Measurements from ENCODE around the gene ZNF32. TPM values are rescaled to one million over a fixed set of nuclear protein-coding genes. Genes with fewer than 3 reads are reported as not detected.

ZNF32 gene
- total and polyA plus RNA-seq, 4 donors, result 22.0 to 68.6 (median 47.5) TPM

- no peaks in the 10 kb centered on the region for H3K27me3 ChIP-seq (ENCODE audit: control insufficient read depth in 1 of 2, insufficient read depth in 2 of 2, low read length in 1 of 2)
- no peaks in the 10 kb centered on the region for H3K9me3 ChIP-seq (ENCODE audit: control insufficient read depth, low read length)
- DNase-seq, result no peak
- no peaks in the 10 kb centered on the region for H3K4me1 ChIP-seq (ENCODE audit: control insufficient read depth in 1 of 2, insufficient read depth in 2 of 2, low read length in 2 of 2)
- intact Hi-C loops (cut with DNase I), result loop anchor here in 1 of 2 donors (5.0 kb wide), 1 partner anchor 370 kb away; no protein-coding TSS in a partner anchor
- H3K4me3 ChIP-seq (ENCODE audit: low read length in 2 of 2), result no peak overlapping the region
- H3K36me3 ChIP-seq (ENCODE audit: control insufficient read depth in 1 of 2, insufficient read depth in 2 of 2, low read length in 1 of 2), result no peaks in the 10 kb centered on the region
- no peak for ATAC-seq (ENCODE audit: low FRiP score)
- 94 to 96% methylated on average over 7 of the region's 7 CpGs for WGBS, 2 donors
- H3K27ac ChIP-seq (ENCODE audit: low read depth in 1 of 2, low read length in 2 of 2), result no peak overlapping the region
Measured at GRCh38 chr10:43676901-43677300, 28.2 kb upstream of the ZNF32 start.

GRCh38 chr10:43676331-43676730 lies 27.6 kb upstream of the ZNF32 start:
- intact Hi-C loops (cut with DNase I), result loop anchor here in 1 of 2 donors (5.0 kb wide), 1 partner anchor 371 kb away; no protein-coding TSS in a partner anchor
- H3K36me3 ChIP-seq (ENCODE audit: control insufficient read depth in 1 of 2, insufficient read depth in 2 of 2, low read length in 1 of 2), result no peaks in the 10 kb centered on the region
- H3K27me3 ChIP-seq (ENCODE audit: control insufficient read depth in 1 of 2, insufficient read depth in 2 of 2, low read length in 1 of 2), result no peaks in the 10 kb centered on the region
- no peak for DNase-seq
- H3K4me1 ChIP-seq (ENCODE audit: control insufficient read depth in 1 of 2, insufficient read depth in 2 of 2, low read length in 2 of 2), result no peaks in the 10 kb centered on the region
- no peak for ATAC-seq (ENCODE audit: low FRiP score)
- no peak overlapping the region for H3K4me3 ChIP-seq (ENCODE audit: low read length in 2 of 2)
- H3K27ac ChIP-seq (ENCODE audit: low read depth in 1 of 2, low read length in 2 of 2), result no peak overlapping the region
- no peaks in the 10 kb centered on the region for H3K9me3 ChIP-seq (ENCODE audit: control insufficient read depth, low read length)
- WGBS, 2 donors, result 88 to 92% methylated on average over 4 of the region's 4 CpGs

DNA sequence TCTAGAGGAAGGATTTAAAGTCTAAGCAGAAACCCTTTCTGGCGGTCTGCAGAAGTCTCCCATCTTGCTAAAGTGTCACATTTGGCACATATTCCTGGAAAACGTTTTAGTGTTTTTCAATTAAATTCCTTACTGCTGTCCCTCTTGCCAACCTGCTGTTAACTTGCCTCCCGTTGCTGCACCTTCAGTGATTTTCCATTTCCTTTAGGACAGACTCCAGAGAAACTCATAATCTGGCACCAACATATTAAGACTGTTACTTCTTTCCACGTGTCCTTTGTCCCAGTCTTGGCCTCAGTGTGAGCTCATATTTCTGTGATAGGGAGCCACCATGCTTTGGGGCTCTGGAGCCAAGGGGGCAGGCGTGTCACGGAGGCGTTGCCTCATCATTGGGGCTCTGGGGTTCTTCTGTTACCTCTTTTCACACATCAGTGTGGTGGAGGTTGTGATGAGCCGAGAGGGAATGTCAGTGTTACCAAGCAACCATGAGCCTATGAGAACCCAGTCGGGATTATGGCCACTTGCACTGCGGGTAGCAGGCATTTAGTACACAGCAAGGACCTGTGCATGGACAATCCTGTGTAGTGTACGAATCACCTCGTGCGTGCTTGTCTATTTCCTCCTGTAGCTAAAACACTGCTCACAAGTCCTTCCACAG lies 26.0 kb upstream of the ZNF32 start:
- Histone ChIP-seq H3K27me3 (ENCODE audit: control insufficient read depth in 1 of 2, insufficient read depth in 2 of 2, low read length in 1 of 2) (no peaks in the 10 kb centered on the region), H3K36me3 (ENCODE audit: control insufficient read depth in 1 of 2, insufficient read depth in 2 of 2, low read length in 1 of 2) (no peaks in the 10 kb centered on the region), H3K4me1 (ENCODE audit: control insufficient read depth in 1 of 2, insufficient read depth in 2 of 2, low read length in 2 of 2) (no peaks in the 10 kb centered on the region), H3K9me3 (ENCODE audit: control insufficient read depth, low read length) (no peaks in the 10 kb centered on the region), H3K4me3 (ENCODE audit: low read length in 2 of 2) (no peak overlapping the region), H3K27ac (ENCODE audit: low read depth in 1 of 2, low read length in 2 of 2) (peak overlapping the region in 1 of 2 donors; percentile 4)
- no peak for DNase-seq
- no peak for ATAC-seq (ENCODE audit: low FRiP score)
- intact Hi-C loops (cut with DNase I), result loop anchor here in 1 of 2 donors (5.0 kb wide), 1 partner anchor 373 kb away; no protein-coding TSS in a partner anchor
- 56 to 58% methylated on average over 13 of the region's 13 CpGs for WGBS, 2 donors

- intact Hi-C loops (cut with DNase I), result loop anchor here in 1 of 2 donors (2.0 kb wide), 1 partner anchor 711 kb away; the partner anchor contains the start of gene CXCL12
- Histone ChIP-seq H3K4me3 (ENCODE audit: low read length in 2 of 2) (no peak overlapping the region), H3K4me1 (ENCODE audit: control insufficient read depth in 1 of 2, insufficient read depth in 2 of 2, low read length in 2 of 2) (no peaks in the 10 kb centered on the region), H3K27me3 (ENCODE audit: control insufficient read depth in 1 of 2, insufficient read depth in 2 of 2, low read length in 1 of 2) (peaks cover 0 to under 1% of the 10 kb centered on the region in 2 donors), H3K27ac (ENCODE audit: low read depth in 1 of 2, low read length in 2 of 2) (no peak overlapping the region), H3K36me3 (ENCODE audit: control insufficient read depth in 1 of 2, insufficient read depth in 2 of 2, low read length in 1 of 2) (no peaks in the 10 kb centered on the region), H3K9me3 (ENCODE audit: control insufficient read depth, low read length) (no peaks in the 10 kb centered on the region)
- no peak for DNase-seq
- ATAC-seq (ENCODE audit: low FRiP score), result no peak
- WGBS, 2 donors, result 80 to 81% methylated on average over 7 of the region's 7 CpGs
Measured at GRCh38 chr10:43673471-43673870, 24.8 kb upstream of the ZNF32 start.

- H3K4me1 ChIP-seq (ENCODE audit: control insufficient read depth in 1 of 2, insufficient read depth in 2 of 2, low read length in 2 of 2), result no peaks in the 10 kb centered on the region
- no peak overlapping the region for H3K4me3 ChIP-seq (ENCODE audit: low read length in 2 of 2)
- H3K27ac ChIP-seq (ENCODE audit: low read depth in 1 of 2, low read length in 2 of 2), result no peak overlapping the region
- ATAC-seq (ENCODE audit: low FRiP score) (peak; percentile 69), DNase-seq (no peak)
- intact Hi-C loops (cut with DNase I), result loop anchor here (2.0 kb wide), 3 partner anchors 713 to 1193 kb away; partner anchors contain the start of gene CXCL12 (in 1 of the 2)
- no peaks in the 10 kb centered on the region for H3K9me3 ChIP-seq (ENCODE audit: control insufficient read depth, low read length)
- peaks cover 0 to 2% of the 10 kb centered on the region in 2 donors for H3K27me3 ChIP-seq (ENCODE audit: control insufficient read depth in 1 of 2, insufficient read depth in 2 of 2, low read length in 1 of 2)
- WGBS, 2 donors, result 43 to 48% methylated on average over 18 of the region's 18 CpGs
- no peaks in the 10 kb centered on the region for H3K36me3 ChIP-seq (ENCODE audit: control insufficient read depth in 1 of 2, insufficient read depth in 2 of 2, low read length in 1 of 2)
Measured at GRCh38 chr10:43671659-43672531, 23.2 kb upstream of the ZNF32 start.

GRCh38 chr10:43669386-43669785 lies 20.7 kb upstream of the ZNF32 start:
- Histone ChIP-seq H3K4me3 (ENCODE audit: low read length in 2 of 2) (no peak overlapping the region), H3K36me3 (ENCODE audit: control insufficient read depth in 1 of 2, insufficient read depth in 2 of 2, low read length in 1 of 2) (no peaks in the 10 kb centered on the region), H3K27me3 (ENCODE audit: control insufficient read depth in 1 of 2, insufficient read depth in 2 of 2, low read length in 1 of 2) (peaks cover 0 to 2% of the 10 kb centered on the region in 2 donors), H3K4me1 (ENCODE audit: control insufficient read depth in 1 of 2, insufficient read depth in 2 of 2, low read length in 2 of 2) (no peaks in the 10 kb centered on the region), H3K27ac (ENCODE audit: low read depth in 1 of 2, low read length in 2 of 2) (no peak overlapping the region), H3K9me3 (ENCODE audit: control insufficient read depth, low read length) (no peaks in the 10 kb centered on the region)
- intact Hi-C loops (cut with DNase I), result loop anchor here in 1 of 2 donors (5.0 kb wide), 1 partner anchor 1193 kb away; no protein-coding TSS in a partner anchor
- ATAC-seq (ENCODE audit: low FRiP score) (no peak), DNase-seq (no peak)
- 81 to 94% methylated on average over 3 of the region's 3 CpGs for WGBS, 2 donors

GRCh38 chr10:43667761-43668386 lies 19.2 kb upstream of the ZNF32 start:
- Histone ChIP-seq H3K36me3 (ENCODE audit: control insufficient read depth in 1 of 2, insufficient read depth in 2 of 2, low read length in 1 of 2) (no peaks in the 10 kb centered on the region), H3K4me1 (ENCODE audit: control insufficient read depth in 1 of 2, insufficient read depth in 2 of 2, low read length in 2 of 2) (no peaks in the 10 kb centered on the region), H3K27ac (ENCODE audit: low read depth in 1 of 2, low read length in 2 of 2) (no peak overlapping the region), H3K9me3 (ENCODE audit: control insufficient read depth, low read length) (no peaks in the 10 kb centered on the region), H3K4me3 (ENCODE audit: low read length in 2 of 2) (no peak overlapping the region), H3K27me3 (ENCODE audit: control insufficient read depth in 1 of 2, insufficient read depth in 2 of 2, low read length in 1 of 2) (peaks cover 0 to 2% of the 10 kb centered on the region in 2 donors)
- no peak for DNase-seq
- peak; percentile 20 for ATAC-seq (ENCODE audit: low FRiP score)
- WGBS, 2 donors, result 86 to 88% methylated on average over 36 of the region's 36 CpGs
- intact Hi-C loops (cut with DNase I), result loop anchor here in 1 of 2 donors (5.0 kb wide), 1 partner anchor 1194 kb away; no protein-coding TSS in a partner anchor

- no peak for DNase-seq
- WGBS, 2 donors, result 3 to 6% methylated on average over 35 of the region's 35 CpGs
- peak; percentile 63 for ATAC-seq (ENCODE audit: low FRiP score)
Measured at GRCh38 chr10:43667317-43667731, 18.6 kb upstream of the ZNF32 start.

More at GRCh38 chr10:43667317-43667731, 18.6 kb upstream of the ZNF32 start:
- Histone ChIP-seq H3K9me3 (ENCODE audit: control insufficient read depth, low read length) (no peaks in the 10 kb centered on the region), H3K36me3 (ENCODE audit: control insufficient read depth in 1 of 2, insufficient read depth in 2 of 2, low read length in 1 of 2) (no peaks in the 10 kb centered on the region), H3K4me3 (ENCODE audit: low read length in 2 of 2) (no peak overlapping the region), H3K4me1 (ENCODE audit: control insufficient read depth in 1 of 2, insufficient read depth in 2 of 2, low read length in 2 of 2) (no peaks in the 10 kb centered on the region), H3K27ac (ENCODE audit: low read depth in 1 of 2, low read length in 2 of 2) (no peak overlapping the region), H3K27me3 (ENCODE audit: control insufficient read depth in 1 of 2, insufficient read depth in 2 of 2, low read length in 1 of 2) (peaks cover 0 to 2% of the 10 kb centered on the region in 2 donors)
- intact Hi-C loops (cut with DNase I), result loop anchor here in 1 of 2 donors (5.0 kb wide), 1 partner anchor 1195 kb away; no protein-coding TSS in a partner anchor
